ENCODE measurements around the gene RCAN1. TPM values are rescaled to one million over a fixed set of nuclear protein-coding genes. Genes with fewer than 3 reads are reported as not detected.

Gene RCAN1
- total RNA-seq, 2 experiments from 2014 or later = 6.8 to 8.9 TPM

- H3K4me2 ChIP-seq (ENCODE audit: low read length) = 0 out of 2 replicates have a peak overlapping the region, but pooled peaks have one; percentile 11
- H3K9me2 ChIP-seq (ENCODE audit: insufficient read depth, low read length) = no peaks in the 10 kb centered on the region
- CTCF ChIA-PET (ENCODE audit: unreplicated experiment) = interaction anchor here (0.5 kb wide), 1 partner anchor 11 kb away, joined by 3 read pairs; no protein-coding TSS in a partner anchor
- POLR2A ChIA-PET = no interaction called here
- H4K20me1 ChIP-seq (ENCODE audit: insufficient read depth, low read length) = no peaks in the 10 kb centered on the region
- no peak for TF ChIP-seq CTCF (conservative IDR thresholded peaks at IDR 0.05; ENCODE audit: low read length)
- TF ChIP-seq EZH2phosphoT487 (IDR thresholded peaks at IDR 0.05; ENCODE audit: borderline replicate concordance, low read depth, low read length) = no peak
- intact Hi-C loops (cut with micrococcal nuclease; ENCODE audit: unreplicated experiment) = no loop called here
- BruUV-seq (replicated peaks) = no TSS peak
- no peaks in the 10 kb centered on the region for H3K9me3 ChIP-seq (ENCODE audit: low read length)
- peak; percentile 17 for DNase-seq (ENCODE audit: low spot score)
- no peak overlapping the region for H3K27ac ChIP-seq (ENCODE audit: low read depth, low read length, poor library complexity, severe bottlenecking)
- no peak overlapping the region for H3K4me3 ChIP-seq (ENCODE audit: low read depth, low read length, poor library complexity, severe bottlenecking)
- H3K36me3 ChIP-seq (ENCODE audit: insufficient read depth, low read length) = no peaks in the 10 kb centered on the region
- no peaks in the 10 kb centered on the region for H3K79me2 ChIP-seq (ENCODE audit: insufficient read depth, low read depth, low read length)
- peaks cover 23% of the 10 kb centered on the region for H3K4me1 ChIP-seq (ENCODE audit: insufficient read depth, low read length, poor library complexity, severe bottlenecking)
- H2AFZ ChIP-seq (ENCODE audit: low read length) = no peak overlapping the region
These were observed 2.9 kb downstream of the RCAN1 start for GRCh38 chr21:34612056-34612455.

GRCh38 chr21:34611528-34611927, 3.4 kb downstream of the RCAN1 start:
- no peak overlapping the region for H2AFZ ChIP-seq (ENCODE audit: low read length)
- H3K36me3 ChIP-seq (ENCODE audit: insufficient read depth, low read length) = no peaks in the 10 kb centered on the region
- no peak overlapping the region for H3K4me3 ChIP-seq (ENCODE audit: low read depth, low read length, poor library complexity, severe bottlenecking)
- H3K4me2 ChIP-seq (ENCODE audit: low read length) = no peak overlapping the region
- peaks cover 23% of the 10 kb centered on the region for H3K4me1 ChIP-seq (ENCODE audit: insufficient read depth, low read length, poor library complexity, severe bottlenecking)
- intact Hi-C loops (cut with micrococcal nuclease; ENCODE audit: unreplicated experiment) = no loop called here
- ChIA-PET POLR2A (no interaction called here), CTCF (ENCODE audit: unreplicated experiment) (no interaction called here)
- TF ChIP-seq CTCF (conservative IDR thresholded peaks at IDR 0.05; ENCODE audit: low read length) (no peak), EZH2phosphoT487 (IDR thresholded peaks at IDR 0.05; ENCODE audit: borderline replicate concordance, low read depth, low read length) (no peak)
- H3K79me2 ChIP-seq (ENCODE audit: insufficient read depth, low read depth, low read length) = no peaks in the 10 kb centered on the region
- H3K9me2 ChIP-seq (ENCODE audit: insufficient read depth, low read length) = no peaks in the 10 kb centered on the region
- no peak overlapping the region for H3K27ac ChIP-seq (ENCODE audit: low read depth, low read length, poor library complexity, severe bottlenecking)
- no peak for DNase-seq (ENCODE audit: low spot score)
- no TSS peak for BruUV-seq (replicated peaks)
- H3K9me3 ChIP-seq (ENCODE audit: low read length) = no peaks in the 10 kb centered on the region
- H4K20me1 ChIP-seq (ENCODE audit: insufficient read depth, low read length) = no peaks in the 10 kb centered on the region

DNA sequence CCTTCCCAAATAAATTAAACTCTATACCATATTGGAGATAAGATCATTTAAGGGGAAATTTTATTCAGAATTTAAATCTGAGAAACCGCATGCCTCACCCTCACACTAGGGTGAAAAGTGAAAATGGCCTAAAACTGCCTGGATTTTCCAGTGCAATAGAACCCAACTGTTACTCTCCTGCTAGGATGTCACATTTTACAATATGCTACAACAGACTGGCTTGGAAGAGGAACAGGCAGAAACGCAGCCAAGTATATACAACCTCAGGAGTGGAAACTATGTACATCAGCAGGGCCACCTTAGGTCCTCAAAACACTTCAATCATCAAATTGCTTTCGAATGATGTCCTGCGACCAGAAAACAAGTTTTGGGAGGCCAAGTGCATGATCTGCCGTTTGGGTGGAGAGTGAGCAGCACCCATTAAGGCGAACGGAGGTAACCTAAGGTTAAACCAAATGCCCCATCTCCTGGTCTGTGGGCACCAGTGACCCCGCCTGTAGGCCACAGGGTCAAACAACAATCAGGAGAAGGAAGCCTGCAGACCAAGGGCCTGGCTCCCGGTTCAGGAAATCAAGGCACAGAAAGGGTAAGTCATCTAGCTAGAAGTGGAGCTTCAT, 4.9 kb downstream of the RCAN1 start:
- Histone ChIP-seq H3K79me2 (ENCODE audit: insufficient read depth, low read depth, low read length) (no peaks in the 10 kb centered on the region), H3K4me3 (ENCODE audit: low read depth, low read length, poor library complexity, severe bottlenecking) (no peak overlapping the region), H3K4me2 (ENCODE audit: low read length) (no peak overlapping the region), H3K4me1 (ENCODE audit: insufficient read depth, low read length, poor library complexity, severe bottlenecking) (peaks cover 18% of the 10 kb centered on the region), H3K9me3 (ENCODE audit: low read length) (no peaks in the 10 kb centered on the region), H2AFZ (ENCODE audit: low read length) (no peak overlapping the region), H3K27ac (ENCODE audit: low read depth, low read length, poor library complexity, severe bottlenecking) (no peak overlapping the region), H4K20me1 (ENCODE audit: insufficient read depth, low read length) (no peaks in the 10 kb centered on the region), H3K9me2 (ENCODE audit: insufficient read depth, low read length) (no peaks in the 10 kb centered on the region), H3K36me3 (ENCODE audit: insufficient read depth, low read length) (no peaks in the 10 kb centered on the region)
- POLR2A ChIA-PET = no interaction called here
- CTCF ChIA-PET (ENCODE audit: unreplicated experiment) = no interaction called here
- intact Hi-C loops (cut with micrococcal nuclease; ENCODE audit: unreplicated experiment) = no loop called here
- no peak for DNase-seq (ENCODE audit: low spot score)
- BruUV-seq (replicated peaks) = no TSS peak
- TF ChIP-seq CTCF (conservative IDR thresholded peaks at IDR 0.05; ENCODE audit: low read length) = no peak
- no peak for TF ChIP-seq EZH2phosphoT487 (IDR thresholded peaks at IDR 0.05; ENCODE audit: borderline replicate concordance, low read depth, low read length)

All from OCI-LY7 (cell line).